ENCODE data around the gene SNX9.

GRCh38 chr6:157825243-157825904 lies 2.3 kb downstream of the SNX9 start:
- TF ChIP-seq CTCF (IDR thresholded peaks at IDR 0.05) (no peak), POLR2AphosphoS2 (conservative IDR thresholded peaks at IDR 0.05; ENCODE audit: low read length) (no peak), ATOH8 (CRISPR knock-in tag; IDR thresholded peaks at IDR 0.05; ENCODE audit: low read depth) (no peak), EP300 (IDR thresholded peaks at IDR 0.05) (no peak), USF2 (IDR thresholded peaks at IDR 0.05) (no peak), NR3C1 (IDR thresholded peaks at IDR 0.05) (no peak), ELK1 (IDR thresholded peaks at IDR 0.05; ENCODE audit: low read depth, low read length) (no peak), BHLHE40 (IDR thresholded peaks at IDR 0.05; ENCODE audit: low read depth, low read length) (no peak), RNF2 (IDR thresholded peaks at IDR 0.05; ENCODE audit: borderline replicate concordance, low read depth) (no peak), RAD21 (conservative IDR thresholded peaks at IDR 0.05 in 1 of 2, IDR thresholded peaks at IDR 0.05 in 1 of 2) (no peak), MAZ (IDR thresholded peaks at IDR 0.05; ENCODE audit: borderline replicate concordance, low read depth, low read length) (no peak), JUNB (IDR thresholded peaks at IDR 0.05) (no peak), HOXA7 (CRISPR knock-in tag; IDR thresholded peaks at IDR 0.05) (no peak)

Measured in A549 (cell line).